Left renal cortex interstitium (tissue), 4 donors: ENCODE measurements around the gene CYP19A1. TPM values are rescaled to one million over a fixed set of nuclear protein-coding genes. Genes with fewer than 3 reads are reported as not detected.

Source experiments
- DNase-seq, 4 donors: peaks; one replicate each; pipeline ENCODE4 v3.0.0-alpha.2; 2013; ENCODE audit warnings: low read depth in 4 of 4, low spot score in 2 of 4, missing footprints in 1 of 4
- polyA plus RNA-seq, 4 donors: library from polyadenylated mRNA; unstranded; fragments of 120-200 nt; gene quantifications; one replicate each; pipeline ENCODE4 v1.2.1, GENCODE V29; 2013; ENCODE audit not compliant: insufficient read length in 4 of 4

The CYP19A1 gene
- polyA plus RNA-seq, 4 donors, result 0.14 to 0.99 TPM; not detected in 2

GRCh38 chr15:51226576-51227210 is 111.7 kb downstream of the CYP19A1 start:
- no peak for DNase-seq

DNA sequence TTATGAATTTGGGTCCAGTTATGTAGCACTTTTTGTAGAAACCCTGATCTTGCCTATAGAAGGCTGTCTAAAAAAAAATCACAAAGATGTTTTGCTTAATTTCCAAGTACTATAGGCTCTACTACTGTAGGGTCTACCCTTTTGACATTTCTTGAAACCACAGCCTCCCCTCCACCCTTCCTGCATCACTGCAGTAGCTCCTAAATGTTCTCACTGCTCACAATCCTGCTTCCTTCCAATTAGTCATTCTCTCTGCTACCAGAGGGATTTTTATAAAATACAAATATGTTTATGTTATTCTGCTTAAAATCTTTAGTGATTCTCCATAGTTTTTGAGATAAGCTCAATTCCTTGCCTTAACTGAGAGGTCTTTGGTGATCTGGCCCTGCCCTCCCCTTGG is 114.0 kb downstream of the CYP19A1 start:
- DNase-seq, result no peak

DNA sequence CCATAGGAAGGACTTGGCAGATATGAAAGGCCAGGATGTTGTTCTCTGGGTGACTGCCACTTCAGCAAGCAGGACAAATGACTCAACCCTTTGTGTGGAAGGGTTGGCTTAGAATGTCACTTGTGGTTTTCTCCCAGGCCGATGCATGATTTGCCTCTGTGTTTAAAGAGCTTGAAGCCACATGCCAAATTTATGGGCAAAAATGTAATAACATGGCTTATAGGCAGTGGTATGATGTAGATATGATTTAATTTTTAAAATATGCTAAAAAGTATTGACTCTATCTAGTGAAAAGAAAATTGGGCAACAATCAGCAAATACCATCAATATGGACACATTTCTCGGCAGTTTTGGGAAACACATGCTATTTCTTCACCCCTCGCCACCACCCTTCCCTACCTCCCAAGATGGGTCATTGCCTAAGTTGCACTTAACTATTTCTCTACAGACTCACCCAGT is 114.6 kb downstream of the CYP19A1 start:
- DNase-seq, result no peak

DNA sequence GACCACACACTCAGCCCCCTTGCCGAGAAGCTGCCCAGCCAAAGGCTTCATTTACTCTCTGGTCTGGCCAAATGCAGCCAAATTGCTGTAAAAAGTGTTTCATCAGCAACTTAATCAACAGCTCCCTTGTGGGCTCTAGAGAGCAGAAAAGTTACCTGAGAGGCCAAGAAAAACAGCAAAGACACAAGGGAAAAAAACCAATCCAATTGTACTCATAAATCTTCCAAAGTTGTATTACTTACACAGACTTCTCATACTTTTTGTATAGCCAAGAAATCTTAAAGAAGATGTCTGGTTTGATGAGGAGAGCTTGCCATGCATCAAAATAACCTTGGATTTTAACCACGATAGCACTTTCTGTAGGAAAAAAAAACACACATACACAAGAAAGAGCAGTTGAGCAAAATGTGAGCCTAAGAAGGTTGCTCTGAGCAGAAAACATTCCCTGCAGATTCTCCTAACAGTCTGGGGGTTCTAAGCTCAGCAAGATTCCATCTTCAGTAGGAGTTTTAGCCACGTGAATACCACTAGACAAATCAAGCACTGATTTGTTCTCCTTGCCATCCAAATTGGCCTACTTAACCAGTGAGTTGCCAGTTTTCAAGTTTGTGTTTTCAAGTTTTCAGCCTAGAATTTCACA is 120.0 kb downstream of the CYP19A1 start:
- no peak for DNase-seq

- DNase-seq, result no peak
Observed at GRCh38 chr15:51212909-51213308, 125.5 kb downstream of the CYP19A1 start.

DNA sequence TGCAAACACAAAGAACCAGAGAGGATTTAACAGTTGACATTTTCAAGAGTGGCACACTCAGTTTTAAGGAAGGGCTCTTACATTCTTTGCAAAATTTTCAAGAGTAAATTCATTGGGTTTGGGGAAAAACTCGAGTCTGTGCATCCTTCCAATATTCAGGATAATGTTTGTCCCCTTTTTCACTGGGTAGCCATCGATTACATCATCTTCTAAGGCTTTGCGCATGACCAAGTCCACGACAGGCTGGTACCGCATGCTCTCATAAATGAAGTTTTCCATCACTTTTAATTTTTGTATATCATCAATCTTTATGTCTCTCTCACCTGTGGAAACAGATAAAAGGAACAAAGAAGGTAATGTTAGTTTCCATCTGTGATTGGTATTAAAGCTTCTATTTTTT is 126.2 kb downstream of the CYP19A1 start:
- no peak for DNase-seq

- no peak for DNase-seq
Observed at GRCh38 chr15:51205050-51205975, 133.1 kb downstream of the CYP19A1 start.

DNA sequence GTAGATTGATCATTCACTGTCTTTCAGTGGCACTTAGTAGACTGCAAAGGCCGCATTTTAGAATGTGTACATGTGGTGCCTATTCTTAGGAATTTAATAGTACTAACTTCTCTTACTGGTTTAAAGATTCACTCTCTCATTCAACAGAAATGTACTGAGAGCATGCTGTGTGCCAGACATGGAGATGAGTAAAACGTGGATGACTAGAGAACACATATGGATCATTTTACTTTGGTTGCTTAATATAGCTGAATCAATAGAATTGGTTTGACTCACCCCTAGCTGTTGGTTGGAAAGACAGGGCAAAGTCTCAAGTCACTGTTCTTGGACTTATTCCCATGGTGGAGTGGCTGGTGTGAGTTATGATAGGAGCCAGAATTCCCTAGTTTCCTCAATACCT is 134.6 kb downstream of the CYP19A1 start:
- no peak for DNase-seq

DNA sequence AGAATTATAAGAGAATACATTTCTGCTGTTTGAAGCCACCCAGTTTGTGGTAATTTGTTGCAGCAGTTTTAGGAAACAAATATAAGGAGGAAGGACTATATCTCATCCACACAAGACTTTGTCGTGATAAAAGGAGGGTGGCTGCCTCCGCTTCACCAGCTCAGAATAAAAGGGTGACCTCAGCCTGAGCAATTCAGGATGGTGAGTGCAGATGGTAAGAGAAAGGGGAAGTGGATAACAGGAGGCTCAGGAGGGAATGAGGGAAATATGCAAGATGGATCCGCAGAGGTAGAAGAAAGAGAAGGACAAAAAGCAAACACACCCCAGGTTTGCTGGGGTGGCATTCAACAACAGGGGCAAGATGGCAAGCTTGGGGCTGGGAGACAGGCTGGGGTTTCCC is 135.6 kb downstream of the CYP19A1 start:
- DNase-seq, result no peak

- no peak for DNase-seq
Observed at GRCh38 chr15:51201581-51201980, 136.8 kb downstream of the CYP19A1 start.

- no peak for DNase-seq
Observed at GRCh38 chr15:51200792-51201191, 137.6 kb downstream of the CYP19A1 start.

DNA sequence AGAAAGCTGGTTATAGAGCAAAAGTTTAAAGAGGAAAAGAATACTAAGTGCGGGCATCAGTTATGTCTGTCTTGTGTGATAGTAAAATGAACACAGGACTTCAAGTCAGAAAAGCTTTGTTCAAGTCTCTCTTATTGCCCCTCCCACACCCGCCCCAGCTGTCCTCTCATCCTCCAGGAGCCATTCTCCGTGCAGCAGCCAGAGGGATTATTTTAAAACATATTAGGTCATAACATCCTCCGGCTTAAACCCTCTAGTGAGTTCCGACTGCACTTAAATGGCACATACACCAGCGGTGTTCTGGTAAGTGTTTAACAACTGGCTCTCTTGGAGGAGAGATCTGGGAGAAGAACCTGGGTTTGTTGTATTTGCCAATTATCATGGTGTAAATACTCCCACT is 138.9 kb downstream of the CYP19A1 start:
- DNase-seq, result no peak

DNA sequence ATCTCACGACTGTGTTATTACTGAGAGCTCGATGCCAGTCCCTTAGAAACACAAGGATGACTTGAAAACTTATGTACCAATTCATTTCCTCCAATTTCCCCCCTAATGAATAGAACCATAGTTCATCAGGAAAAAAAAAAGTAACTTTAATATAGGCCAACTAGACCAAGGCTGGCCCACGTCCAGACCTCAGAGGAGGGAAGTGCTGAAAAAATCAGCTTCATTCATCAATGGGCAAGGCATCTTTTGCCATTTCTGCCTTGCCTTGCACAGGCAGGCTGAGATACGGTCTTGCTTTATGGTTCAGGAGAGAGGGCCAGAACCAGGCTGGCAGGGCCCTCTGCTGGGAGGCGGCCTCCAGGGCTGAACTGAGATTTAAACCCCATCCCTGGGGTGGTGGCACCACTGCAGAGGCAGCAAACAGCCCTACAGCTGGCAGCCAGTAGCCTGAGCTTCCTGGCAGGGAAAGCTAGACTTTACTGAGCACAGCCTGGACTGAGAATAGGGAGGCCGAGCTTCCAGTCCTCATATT is 139.6 kb downstream of the CYP19A1 start:
- no peak for DNase-seq

GRCh38 chr15:51195459-51195858 is 142.9 kb downstream of the CYP19A1 start:
- DNase-seq, result no peak

GRCh38 chr15:51193979-51194378 is 144.4 kb downstream of the CYP19A1 start:
- no peak for DNase-seq

- no peak for DNase-seq
Observed at GRCh38 chr15:51193526-51193925, 144.9 kb downstream of the CYP19A1 start.

DNA sequence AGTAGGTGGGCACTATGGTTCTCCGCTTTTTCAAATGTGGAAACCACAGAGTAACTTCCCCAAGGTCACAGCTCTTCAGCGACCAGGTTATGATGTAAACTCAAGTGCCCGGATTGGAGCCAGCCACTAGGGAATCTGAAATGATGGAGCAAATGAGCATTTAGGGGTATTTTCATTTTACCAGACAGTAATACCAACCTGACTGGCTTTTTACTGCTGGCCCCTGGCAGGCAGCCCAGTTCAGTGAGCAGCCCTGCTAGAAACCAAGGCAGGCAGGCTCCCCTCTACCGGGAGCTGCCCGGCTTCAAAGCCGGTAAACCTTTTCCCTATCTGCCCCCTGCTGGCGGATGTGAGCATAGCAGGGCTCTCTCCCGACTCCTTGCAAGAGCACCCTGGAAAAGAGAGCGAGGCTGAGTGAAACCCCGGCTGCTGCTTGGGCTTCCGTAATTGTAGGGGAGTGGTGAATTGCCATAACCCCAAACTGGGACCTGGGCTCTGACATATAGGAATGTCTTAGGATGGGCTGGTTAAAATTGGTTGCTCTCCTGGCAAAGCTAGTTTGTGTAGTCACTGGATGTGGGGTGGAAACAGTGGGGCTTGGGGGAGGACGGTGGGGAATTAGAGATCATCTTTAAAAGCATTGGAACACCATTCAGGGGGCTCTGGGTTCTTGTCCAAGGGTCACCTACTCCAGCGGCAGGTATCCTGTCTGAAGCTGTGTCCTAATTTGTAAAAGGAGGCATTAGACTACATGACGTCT is 145.7 kb downstream of the CYP19A1 start:
- DNase-seq, result peak; percentile 58 to 82 (median 60)

DNA sequence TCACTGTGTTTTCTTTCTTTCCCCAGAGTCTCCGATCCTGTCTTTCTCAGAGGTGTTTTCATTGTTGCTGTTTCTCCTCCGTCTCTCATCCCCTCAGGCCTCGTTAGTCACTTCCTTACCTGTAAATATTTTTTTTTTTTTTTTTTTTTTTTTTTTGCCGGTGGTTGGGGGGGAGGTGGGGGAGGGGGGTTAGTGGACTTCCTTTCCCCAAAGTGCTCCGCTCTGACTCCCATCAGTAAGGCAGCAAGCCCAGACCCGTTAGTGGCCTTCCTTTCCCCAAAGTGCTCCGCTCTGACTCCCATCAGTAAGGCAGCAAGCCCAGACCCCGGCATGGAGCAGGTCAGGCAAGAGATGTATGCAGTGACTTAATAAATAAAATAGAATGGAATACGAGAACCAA is 146.6 kb downstream of the CYP19A1 start:
- no peak for DNase-seq

GRCh38 chr15:51191072-51191670 is 147.2 kb downstream of the CYP19A1 start:
- no peak for DNase-seq
